Measurements from ENCODE around the gene RPL9. TPM values are rescaled to one million over a fixed set of nuclear protein-coding genes. Genes with fewer than 3 reads are reported as not detected.

The RPL9 gene
- total and polyA plus RNA-seq, 2 experiments from 2014 or later = 2,522 to 4,044 TPM

- Histone ChIP-seq H3F3A (replicated peaks; ENCODE audit: low read depth) (peaks cover 5% of the 10 kb centered on the region; the same call in 1 of the 2 replicates), H3K4me3 (no peak overlapping the region), H3K4me2 (no peak overlapping the region), H2AFZ (no peak overlapping the region), H3K4me1 (ENCODE audit: insufficient read depth) (no peaks in the 10 kb centered on the region), H3K27me3 (ENCODE audit: insufficient read depth) (no peaks in the 10 kb centered on the region), H3K9me2 (ENCODE audit: insufficient read depth) (no peaks in the 10 kb centered on the region), H3K27ac (ENCODE audit: low read depth) (no peak overlapping the region; the same call in 1 of the 2 replicates), H3K79me2 (replicated peaks; ENCODE audit: insufficient read depth) (no peaks in the 10 kb centered on the region), H3K36me3 (ENCODE audit: insufficient read depth) (peaks cover 18% of the 10 kb centered on the region), H4K20me1 (replicated peaks; ENCODE audit: insufficient read depth) (no peaks in the 10 kb centered on the region)
- Mint-ChIP-seq H3K4me3 (no peak overlapping the region), H3K36me3 (ENCODE audit: low read depth) (peaks cover 46% of the 10 kb centered on the region), H3K4me1 (no peaks in the 10 kb centered on the region; the same call in 2 of the 3 replicates), H3K27me3 (ENCODE audit: insufficient read depth, low read depth, poor library complexity) (no peaks in the 10 kb centered on the region), H3K9me3 (no peaks in the 10 kb centered on the region), H3K27ac (0 out of 2 replicates have a peak overlapping the region, but pooled peaks have one; percentile 14)
- TF ChIP-seq ZNF114 (CRISPR knock-in tag; IDR thresholded peaks at IDR 0.05) = no peak
- no peak for TF ChIP-seq ZNF462 (CRISPR knock-in tag; IDR thresholded peaks at IDR 0.05)
- no peak for TF ChIP-seq EZH2phosphoT487 (IDR thresholded peaks at IDR 0.05; ENCODE audit: unreplicated experiment)
- no peak for TF ChIP-seq STAT1 (IDR thresholded peaks at IDR 0.05; ENCODE audit: unreplicated experiment)
- TF ChIP-seq CREB1 (CRISPR knock-in tag; IDR thresholded peaks at IDR 0.05; ENCODE audit: low read depth) = no peak
- no peak for TF ChIP-seq NANOG (IDR thresholded peaks at IDR 0.05; ENCODE audit: borderline replicate concordance)
- TF ChIP-seq POLR2AphosphoS5 (IDR thresholded peaks at IDR 0.05; ENCODE audit: low read depth) = no peak
- TF ChIP-seq EZH2 (IDR thresholded peaks at IDR 0.05; ENCODE audit: low read depth, unreplicated experiment) = no peak
- ATAC-seq (no peak), DNase-seq (ENCODE audit: low spot score) (no peak)
Measured at GRCh38 chr4:39498727-39499020, 40.0 kb upstream of the RPL9 start.

All from GM23338 (cell line).